Measurements from ENCODE around the gene XRCC2.

DNA sequence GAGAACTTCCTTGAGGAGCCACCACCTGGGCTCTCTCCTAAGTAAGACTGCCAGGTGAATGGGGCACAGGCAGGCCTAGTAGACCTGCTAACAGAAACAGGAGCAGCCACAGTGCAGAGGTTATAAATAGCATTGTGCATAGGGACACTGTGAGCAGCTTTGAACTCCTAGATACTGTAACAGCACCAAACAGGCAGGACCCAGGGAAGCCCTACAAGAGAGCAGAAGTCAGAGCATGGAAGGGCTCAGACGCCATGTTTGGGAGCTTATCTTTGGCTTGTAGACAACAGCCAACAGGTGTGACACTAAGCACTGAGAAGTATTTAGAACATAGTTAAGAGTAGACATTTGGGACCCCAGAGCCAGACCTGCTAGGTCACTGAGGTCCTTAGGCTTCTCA lies 14.5 kb downstream of the XRCC2 start:
- TF ChIP-seq POLR2AphosphoS5 (IDR thresholded peaks at IDR 0.05; ENCODE audit: low read depth, low read length) (no peak), RXRA (IDR thresholded peaks at IDR 0.05; ENCODE audit: insufficient read depth, low read depth, low read length) (no peak), HDAC2 (IDR thresholded peaks at IDR 0.05; ENCODE audit: borderline replicate concordance in 1 of 2, low read depth in 2 of 2, low read length in 2 of 2) (no peak), RNF2 (IDR thresholded peaks at IDR 0.05; ENCODE audit: borderline replicate concordance, low read depth, low read length, missing control alignments, poor library complexity, severe bottlenecking) (no peak)
- TF ChIP-seq, protein P1, sequence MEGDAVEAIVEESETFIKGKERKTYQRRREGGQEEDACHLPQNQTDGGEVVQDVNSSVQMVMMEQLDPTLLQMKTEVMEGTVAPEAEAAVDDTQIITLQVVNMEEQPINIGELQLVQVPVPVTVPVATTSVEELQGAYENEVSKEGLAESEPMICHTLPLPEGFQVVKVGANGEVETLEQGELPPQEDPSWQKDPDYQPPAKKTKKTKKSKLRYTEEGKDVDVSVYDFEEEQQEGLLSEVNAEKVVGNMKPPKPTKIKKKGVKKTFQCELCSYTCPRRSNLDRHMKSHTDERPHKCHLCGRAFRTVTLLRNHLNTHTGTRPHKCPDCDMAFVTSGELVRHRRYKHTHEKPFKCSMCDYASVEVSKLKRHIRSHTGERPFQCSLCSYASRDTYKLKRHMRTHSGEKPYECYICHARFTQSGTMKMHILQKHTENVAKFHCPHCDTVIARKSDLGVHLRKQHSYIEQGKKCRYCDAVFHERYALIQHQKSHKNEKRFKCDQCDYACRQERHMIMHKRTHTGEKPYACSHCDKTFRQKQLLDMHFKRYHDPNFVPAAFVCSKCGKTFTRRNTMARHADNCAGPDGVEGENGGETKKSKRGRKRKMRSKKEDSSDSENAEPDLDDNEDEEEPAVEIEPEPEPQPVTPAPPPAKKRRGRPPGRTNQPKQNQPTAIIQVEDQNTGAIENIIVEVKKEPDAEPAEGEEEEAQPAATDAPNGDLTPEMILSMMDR (IDR thresholded peaks at IDR 0.05; ENCODE audit: control extremely low read depth in 1 of 3, insufficient read depth in 1 of 3, low read depth in 1 of 3, low read length in 3 of 3), result no peak

Data from H1 (cell line).